A673 (cell line): Measurements from ENCODE around the gene RNF141. TPM values are rescaled to one million over a fixed set of nuclear protein-coding genes. Genes with fewer than 3 reads are reported as not detected.

ENCODE experiments used
- BruUV-seq: library from RNA; stranded (reverse); fragments of 400-500 nt; replicated peaks from 2 replicates; lab custom pipeline; 2021; lab: Mats Ljungman, UMichigan
- CTCF ChIA-PET: fragments of 300-600 bp; sonication (Branson Sonifier 250); formaldehyde crosslinking; loops from one replicate; lab custom pipeline; 2022; ENCODE audit warnings: antibody characterized with exemption; lab: Charles Lee
- POLR2A ChIA-PET: fragments of 300-600 bp; sonication (Branson Sonifier 250); formaldehyde crosslinking; loops from one replicate; lab custom pipeline; 2022; ENCODE audit warnings: antibody characterized with exemption; ENCODE audit not compliant: low non-redundant PET; lab: Charles Lee
- DNase-seq: peaks from one replicate; pipeline ENCODE4 v3.0.0-alpha.2; 2015; ENCODE audit warnings: low spot score
- H3K27ac ChIP-seq: fragments of 200-600 bp; sonication (generic); 2 replicates; pipeline ENCODE4 v1.5.1; 2016; ENCODE audit warnings: mixed run types, low read depth, mild to moderate bottlenecking, mixed read lengths, antibody characterized with exemption, low read length; ENCODE audit not compliant: poor library complexity, severe bottlenecking
- H3K27me3 ChIP-seq: fragments of 200-600 bp; sonication (generic); replicated peaks from 2 replicates; pipeline ENCODE4 v1.6.1; 2017; ENCODE audit warnings: mixed run types, low read depth, mild to moderate bottlenecking, mixed read lengths, antibody characterized with exemption, low read length; ENCODE audit not compliant: insufficient read depth, poor library complexity
- H3K36me3 ChIP-seq: fragments of 200-600 bp; sonication (generic); 2 replicates; pipeline ENCODE4 v1.6.1; 2016; ENCODE audit warnings: mixed run types, mild to moderate bottlenecking, mixed read lengths, antibody characterized with exemption, low read length; ENCODE audit not compliant: insufficient read depth, poor library complexity, severe bottlenecking
- H3K4me1 ChIP-seq: fragments of 200-600 bp; sonication (generic); 2 replicates; pipeline ENCODE4 v1.6.1; 2017; ENCODE audit warnings: mixed run types, mild to moderate bottlenecking, mixed read lengths, antibody characterized with exemption, low read length; ENCODE audit not compliant: insufficient read depth, poor library complexity, severe bottlenecking
- H3K4me3 ChIP-seq: fragments of 200-600 bp; sonication (generic); 2 replicates; pipeline ENCODE4 v1.5.1; 2016; ENCODE audit warnings: low read depth, mixed run types, mild to moderate bottlenecking, mixed read lengths, low read length; ENCODE audit not compliant: poor library complexity, severe bottlenecking
- H3K9me3 ChIP-seq: fragments of 200-600 bp; sonication (generic); 2 replicates; pipeline ENCODE4 v1.6.1; 2016; ENCODE audit warnings: mixed run types, low read depth, mild to moderate bottlenecking, mixed read lengths, antibody characterized with exemption, low read length; ENCODE audit not compliant: poor library complexity, severe bottlenecking
- EZH2 ChIP-seq: fragments of 200-600 bp; sonication (generic); IDR thresholded peaks from 2 replicates; pipeline ENCODE4 v1.6.1; 2017; ENCODE audit warnings: borderline replicate concordance, low read depth, mild to moderate bottlenecking, mixed read lengths, antibody characterized with exemption, low read length; ENCODE audit not compliant: poor library complexity, severe bottlenecking
- intact Hi-C: fragments of 100-400 bp; cut with micrococcal nuclease; formaldehyde crosslinking; loops from one replicate; pipeline ENCODE4 v1.10.0; 2022; ENCODE audit not compliant: unreplicated experiment
- total RNA-seq: library from RNA; stranded (reverse); gene quantifications from 2 replicates; pipeline ENCODE4 v1.2.3, GENCODE V29; 2021
- TF ChIP-seq, protein P1 (sequence below): fragments of 300-800, 200-600 bp; sonication (generic); conservative IDR thresholded peaks from 2 replicates; pipeline ENCODE4 v1.5.1; 2017; ENCODE audit warnings: low read depth, mild to moderate bottlenecking, antibody characterized with exemption, low read length, moderate library complexity, mixed read lengths

The RNF141 gene
- total RNA-seq, 1 experiment from 2014 or later: 36.4 TPM

DNA sequence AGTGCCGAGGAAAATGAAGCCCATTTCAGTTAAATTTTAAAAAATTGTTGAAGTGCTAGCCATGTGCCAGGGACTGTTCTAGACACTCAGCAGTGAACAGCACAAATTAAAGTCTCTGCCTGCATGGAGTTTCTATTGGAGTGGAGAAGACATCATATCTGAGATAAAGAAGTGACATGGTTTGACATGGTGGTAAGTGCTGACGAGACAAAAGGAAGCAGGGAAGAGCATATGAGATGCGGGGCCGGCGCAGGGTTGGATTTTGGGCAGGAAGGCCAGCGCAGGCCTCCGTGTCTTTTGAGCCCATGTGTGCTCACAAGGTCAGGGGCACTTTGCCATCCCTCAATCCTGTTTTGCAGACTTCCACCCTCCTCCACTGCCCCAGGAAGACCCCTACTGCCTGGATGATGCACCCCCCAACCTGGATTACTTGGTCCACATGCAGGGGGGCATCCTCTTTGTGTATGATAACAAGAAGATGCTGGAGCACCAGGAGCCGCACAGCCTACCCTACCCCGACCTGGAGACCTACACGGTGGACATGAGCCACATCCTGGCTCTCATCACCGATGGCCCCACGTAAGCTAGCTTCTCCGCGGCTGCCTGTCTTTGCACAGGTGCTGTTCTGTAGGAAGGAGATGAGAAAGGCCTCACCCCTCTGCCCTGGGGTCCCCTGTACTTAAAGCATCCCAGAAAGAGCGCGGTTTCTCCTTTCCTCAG, 56.4 kb downstream of the RNF141 start:
- CTCF ChIA-PET: no interaction called here
- intact Hi-C loops: no loop called here

DNA sequence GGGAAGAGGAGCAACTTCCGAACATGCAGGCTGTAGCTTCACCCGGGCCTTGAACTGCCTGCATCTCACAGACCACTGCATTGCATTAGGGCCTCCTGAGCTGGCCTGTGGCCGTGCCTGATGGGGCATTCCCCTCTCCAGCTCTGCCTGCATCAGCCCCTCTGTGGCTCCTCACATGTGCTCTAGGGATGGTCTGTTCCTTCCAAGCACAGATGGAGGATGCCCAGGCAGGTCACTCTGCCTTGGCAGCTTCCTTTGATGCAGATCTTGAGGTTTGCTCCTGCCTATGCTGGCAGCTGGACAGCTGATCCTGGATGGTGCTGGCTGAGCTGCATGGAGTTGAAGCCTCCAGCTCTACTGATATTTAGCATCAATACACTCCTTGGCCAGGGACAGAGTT, 57.4 kb downstream of the RNF141 start:
- no peaks in the 10 kb centered on the region for H3K9me3 ChIP-seq
- H3K36me3 ChIP-seq: no peaks in the 10 kb centered on the region
- DNase-seq: no peak
- H3K4me3 ChIP-seq: no peak overlapping the region
- ChIA-PET CTCF (no interaction called here), POLR2A (no interaction called here)
- BruUV-seq: no TSS peak
- no peak overlapping the region for H3K27ac ChIP-seq
- TF ChIP-seq, protein P1, sequence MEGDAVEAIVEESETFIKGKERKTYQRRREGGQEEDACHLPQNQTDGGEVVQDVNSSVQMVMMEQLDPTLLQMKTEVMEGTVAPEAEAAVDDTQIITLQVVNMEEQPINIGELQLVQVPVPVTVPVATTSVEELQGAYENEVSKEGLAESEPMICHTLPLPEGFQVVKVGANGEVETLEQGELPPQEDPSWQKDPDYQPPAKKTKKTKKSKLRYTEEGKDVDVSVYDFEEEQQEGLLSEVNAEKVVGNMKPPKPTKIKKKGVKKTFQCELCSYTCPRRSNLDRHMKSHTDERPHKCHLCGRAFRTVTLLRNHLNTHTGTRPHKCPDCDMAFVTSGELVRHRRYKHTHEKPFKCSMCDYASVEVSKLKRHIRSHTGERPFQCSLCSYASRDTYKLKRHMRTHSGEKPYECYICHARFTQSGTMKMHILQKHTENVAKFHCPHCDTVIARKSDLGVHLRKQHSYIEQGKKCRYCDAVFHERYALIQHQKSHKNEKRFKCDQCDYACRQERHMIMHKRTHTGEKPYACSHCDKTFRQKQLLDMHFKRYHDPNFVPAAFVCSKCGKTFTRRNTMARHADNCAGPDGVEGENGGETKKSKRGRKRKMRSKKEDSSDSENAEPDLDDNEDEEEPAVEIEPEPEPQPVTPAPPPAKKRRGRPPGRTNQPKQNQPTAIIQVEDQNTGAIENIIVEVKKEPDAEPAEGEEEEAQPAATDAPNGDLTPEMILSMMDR: no peak
- TF ChIP-seq EZH2: no peak
- intact Hi-C loops: no loop called here
- H3K4me1 ChIP-seq: no peaks in the 10 kb centered on the region
- no peaks in the 10 kb centered on the region for H3K27me3 ChIP-seq

More for the DNA sequence above, 56.4 kb downstream of the RNF141 start:
- Histone ChIP-seq H3K27ac (no peak overlapping the region), H3K36me3 (no peaks in the 10 kb centered on the region), H3K27me3 (no peaks in the 10 kb centered on the region), H3K4me1 (no peaks in the 10 kb centered on the region), H3K4me3 (no peak overlapping the region), H3K9me3 (no peaks in the 10 kb centered on the region)
- no TSS peak for BruUV-seq
- no peak for DNase-seq
- POLR2A ChIA-PET: no interaction called here
- TF ChIP-seq EZH2: no peak
- TF ChIP-seq, protein P1: no peak

DNA sequence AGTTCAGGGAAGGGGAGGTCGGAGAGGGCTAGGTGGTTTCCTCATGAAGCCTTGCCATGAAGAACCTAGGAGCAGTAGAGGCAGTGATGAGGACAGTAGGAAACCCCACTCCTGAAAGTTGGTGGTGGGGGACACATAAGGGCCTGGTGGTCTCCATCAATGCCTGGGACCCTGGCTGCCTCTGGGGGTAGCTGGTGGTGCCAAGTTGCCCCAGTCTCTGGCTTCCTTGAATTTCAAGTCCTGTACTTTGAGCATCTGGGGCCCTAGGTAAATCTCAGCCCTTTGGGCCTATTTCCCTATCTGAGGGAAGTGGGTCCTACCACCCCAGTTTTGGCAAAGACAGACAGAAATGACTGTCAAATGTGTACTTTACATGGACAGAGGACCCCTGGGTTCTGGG, 57.8 kb downstream of the RNF141 start:
- ChIA-PET CTCF (no interaction called here), POLR2A (no interaction called here)
- no peaks in the 10 kb centered on the region for H3K4me1 ChIP-seq
- no peak for TF ChIP-seq EZH2
- TF ChIP-seq, protein P1: no peak
- no peak overlapping the region for H3K27ac ChIP-seq
- no peaks in the 10 kb centered on the region for H3K36me3 ChIP-seq
- BruUV-seq: no TSS peak
- H3K27me3 ChIP-seq: no peaks in the 10 kb centered on the region
- DNase-seq: no peak
- no peak overlapping the region for H3K4me3 ChIP-seq
- intact Hi-C loops: no loop called here
- H3K9me3 ChIP-seq: no peaks in the 10 kb centered on the region
